ENCODE measurements around the gene MIA2. TPM values are rescaled to one million over a fixed set of nuclear protein-coding genes. Genes with fewer than 3 reads are reported as not detected.

The MIA2 gene
- total and polyA plus RNA-seq, 9 of the 15 experiments (the other 6 are each of a cell fraction or from before 2014, with no cell fraction given): 6.0 to 21.8 (median 12.8) TPM

DNA sequence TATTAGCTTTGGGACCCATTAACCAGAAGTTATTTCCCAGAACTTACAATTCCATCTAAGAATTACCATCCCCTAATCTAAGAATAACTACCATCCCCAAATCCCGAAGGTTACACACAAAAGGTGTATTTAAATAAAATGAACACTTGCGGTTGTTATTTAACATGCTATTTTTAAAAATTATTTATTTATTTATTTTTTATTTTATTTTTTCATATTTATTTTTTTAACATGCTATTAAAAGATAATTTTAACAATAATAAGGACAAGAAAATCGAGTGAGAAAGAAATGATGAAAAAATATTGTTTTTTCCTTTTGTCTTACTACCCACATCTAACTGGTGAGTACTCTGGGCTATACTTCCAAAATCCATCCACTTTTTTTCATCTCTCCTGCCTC lies 192.2 kb downstream of the MIA2 start:
- H3K4me2 ChIP-seq (ENCODE audit: insufficient read depth, low read length): no peak overlapping the region
- peaks cover 4% of the 10 kb centered on the region; the same call in 1 of the 3 replicates for H3K79me2 ChIP-seq (ENCODE audit: control insufficient read depth, insufficient read depth, low read length)
- H3K27me3 ChIP-seq (ENCODE audit: control insufficient read depth in 2 of 2, insufficient read depth in 2 of 2, low read length in 2 of 2): no peaks in the 10 kb centered on the region
- no peaks in the 10 kb centered on the region for H4K20me1 ChIP-seq (replicated peaks; ENCODE audit: control insufficient read depth, insufficient read depth, low read length)
- H3K9ac ChIP-seq (ENCODE audit: insufficient read depth in 1 of 2, low read depth in 2 of 2, low read length in 2 of 2): no peak overlapping the region
- DNase-seq (ENCODE audit: extremely low read depth in 1 of 4, low spot score in 3 of 4): no peak
- FAIRE-seq: no peak
- H3K36me3 ChIP-seq (ENCODE audit: control insufficient read depth, insufficient read depth, low read length): no peaks in the 10 kb centered on the region; the same call in 2 of the 3 replicates
- WGBS (ENCODE audit: insufficient coverage, low coverage, missing lambda C conversion rate): 51% methylated on average over 3 of the region's 3 CpGs
- ChIA-PET CTCF (ENCODE audit: low intra/inter-chr PET ratio) (no interaction called here), POLR2A (interaction anchor here (0.8 to 1.0 kb wide), 2 partner anchors 24 to 207 kb away, joined by 3 read pairs; no protein-coding TSS in a partner anchor)
- no TSS peak for BruUV-seq (replicated peaks)
- no peaks in the 10 kb centered on the region for H3K9me3 ChIP-seq (replicated peaks; ENCODE audit: control insufficient read depth, insufficient read depth, low read depth, low read length)
- in situ Hi-C loops (cut with MboI): loop anchor here (10.0 kb wide), 1 partner anchor 321 kb away; the partner anchor contains the start of gene SEC23A
- no peak overlapping the region for H3K4me3 ChIP-seq
- TF ChIP-seq, protein P1, sequence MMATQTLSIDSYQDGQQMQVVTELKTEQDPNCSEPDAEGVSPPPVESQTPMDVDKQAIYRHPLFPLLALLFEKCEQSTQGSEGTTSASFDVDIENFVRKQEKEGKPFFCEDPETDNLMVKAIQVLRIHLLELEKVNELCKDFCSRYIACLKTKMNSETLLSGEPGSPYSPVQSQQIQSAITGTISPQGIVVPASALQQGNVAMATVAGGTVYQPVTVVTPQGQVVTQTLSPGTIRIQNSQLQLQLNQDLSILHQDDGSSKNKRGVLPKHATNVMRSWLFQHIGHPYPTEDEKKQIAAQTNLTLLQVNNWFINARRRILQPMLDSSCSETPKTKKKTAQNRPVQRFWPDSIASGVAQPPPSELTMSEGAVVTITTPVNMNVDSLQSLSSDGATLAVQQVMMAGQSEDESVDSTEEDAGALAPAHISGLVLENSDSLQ (IDR thresholded peaks at IDR 0.05): no peak
- TF ChIP-seq ZNF175 (CRISPR knock-in tag; IDR thresholded peaks at IDR 0.05; ENCODE audit: low read depth) (no peak), ETV1 (tag; conservative IDR thresholded peaks at IDR 0.05; ENCODE audit: low read depth) (no peak), ILF3 (IDR thresholded peaks at IDR 0.05; ENCODE audit: borderline replicate concordance) (no peak), ZKSCAN8 (CRISPR knock-in tag; IDR thresholded peaks at IDR 0.05) (no peak), ZNF184 (CRISPR knock-in tag; IDR thresholded peaks at IDR 0.05) (no peak), TBP (optimal IDR thresholded peaks at IDR 0.05; ENCODE audit: low read depth, low read length) (no peak), ETS2 (tag; IDR thresholded peaks at IDR 0.05; ENCODE audit: borderline replicate concordance, poor library complexity, severe bottlenecking) (no peak), ZNF197 (CRISPR knock-in tag; IDR thresholded peaks at IDR 0.05; ENCODE audit: low read depth) (no peak), SPI1 (IDR thresholded peaks at IDR 0.05; ENCODE audit: borderline replicate concordance, low read depth, low read length) (no peak), NR2C1 (IDR thresholded peaks at IDR 0.05) (no peak), NR2C1 (tag; IDR thresholded peaks at IDR 0.05) (no peak), LEF1 (IDR thresholded peaks at IDR 0.05) (no peak), ZNF57 (CRISPR knock-in tag; IDR thresholded peaks at IDR 0.05) (no peak)
- TF ChIP-seq, protein P2, sequence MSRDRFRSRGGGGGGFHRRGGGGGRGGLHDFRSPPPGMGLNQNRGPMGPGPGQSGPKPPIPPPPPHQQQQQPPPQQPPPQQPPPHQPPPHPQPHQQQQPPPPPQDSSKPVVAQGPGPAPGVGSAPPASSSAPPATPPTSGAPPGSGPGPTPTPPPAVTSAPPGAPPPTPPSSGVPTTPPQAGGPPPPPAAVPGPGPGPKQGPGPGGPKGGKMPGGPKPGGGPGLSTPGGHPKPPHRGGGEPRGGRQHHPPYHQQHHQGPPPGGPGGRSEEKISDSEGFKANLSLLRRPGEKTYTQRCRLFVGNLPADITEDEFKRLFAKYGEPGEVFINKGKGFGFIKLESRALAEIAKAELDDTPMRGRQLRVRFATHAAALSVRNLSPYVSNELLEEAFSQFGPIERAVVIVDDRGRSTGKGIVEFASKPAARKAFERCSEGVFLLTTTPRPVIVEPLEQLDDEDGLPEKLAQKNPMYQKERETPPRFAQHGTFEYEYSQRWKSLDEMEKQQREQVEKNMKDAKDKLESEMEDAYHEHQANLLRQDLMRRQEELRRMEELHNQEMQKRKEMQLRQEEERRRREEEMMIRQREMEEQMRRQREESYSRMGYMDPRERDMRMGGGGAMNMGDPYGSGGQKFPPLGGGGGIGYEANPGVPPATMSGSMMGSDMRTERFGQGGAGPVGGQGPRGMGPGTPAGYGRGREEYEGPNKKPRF (IDR thresholded peaks at IDR 0.05; ENCODE audit: low read depth, low read length): no peak
- TF ChIP-seq, protein P3, sequence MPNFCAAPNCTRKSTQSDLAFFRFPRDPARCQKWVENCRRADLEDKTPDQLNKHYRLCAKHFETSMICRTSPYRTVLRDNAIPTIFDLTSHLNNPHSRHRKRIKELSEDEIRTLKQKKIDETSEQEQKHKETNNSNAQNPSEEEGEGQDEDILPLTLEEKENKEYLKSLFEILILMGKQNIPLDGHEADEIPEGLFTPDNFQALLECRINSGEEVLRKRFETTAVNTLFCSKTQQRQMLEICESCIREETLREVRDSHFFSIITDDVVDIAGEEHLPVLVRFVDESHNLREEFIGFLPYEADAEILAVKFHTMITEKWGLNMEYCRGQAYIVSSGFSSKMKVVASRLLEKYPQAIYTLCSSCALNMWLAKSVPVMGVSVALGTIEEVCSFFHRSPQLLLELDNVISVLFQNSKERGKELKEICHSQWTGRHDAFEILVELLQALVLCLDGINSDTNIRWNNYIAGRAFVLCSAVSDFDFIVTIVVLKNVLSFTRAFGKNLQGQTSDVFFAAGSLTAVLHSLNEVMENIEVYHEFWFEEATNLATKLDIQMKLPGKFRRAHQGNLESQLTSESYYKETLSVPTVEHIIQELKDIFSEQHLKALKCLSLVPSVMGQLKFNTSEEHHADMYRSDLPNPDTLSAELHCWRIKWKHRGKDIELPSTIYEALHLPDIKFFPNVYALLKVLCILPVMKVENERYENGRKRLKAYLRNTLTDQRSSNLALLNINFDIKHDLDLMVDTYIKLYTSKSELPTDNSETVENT (CRISPR knock-in tag; IDR thresholded peaks at IDR 0.05): no peak
- TF ChIP-seq, protein P4, sequence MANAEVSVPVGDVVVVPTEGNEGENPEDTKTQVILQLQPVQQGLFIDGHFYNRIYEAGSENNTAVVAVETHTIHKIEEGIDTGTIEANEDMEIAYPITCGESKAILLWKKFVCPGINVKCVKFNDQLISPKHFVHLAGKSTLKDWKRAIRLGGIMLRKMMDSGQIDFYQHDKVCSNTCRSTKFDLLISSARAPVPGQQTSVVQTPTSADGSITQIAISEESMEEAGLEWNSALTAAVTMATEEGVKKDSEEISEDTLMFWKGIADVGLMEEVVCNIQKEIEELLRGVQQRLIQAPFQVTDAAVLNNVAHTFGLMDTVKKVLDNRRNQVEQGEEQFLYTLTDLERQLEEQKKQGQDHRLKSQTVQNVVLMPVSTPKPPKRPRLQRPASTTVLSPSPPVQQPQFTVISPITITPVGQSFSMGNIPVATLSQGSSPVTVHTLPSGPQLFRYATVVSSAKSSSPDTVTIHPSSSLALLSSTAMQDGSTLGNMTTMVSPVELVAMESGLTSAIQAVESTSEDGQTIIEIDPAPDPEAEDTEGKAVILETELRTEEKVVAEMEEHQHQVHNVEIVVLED (CRISPR knock-in tag; IDR thresholded peaks at IDR 0.05): no peak
- H3K27ac ChIP-seq (ENCODE audit: extremely low read depth, low read depth, low read length): no peak overlapping the region
- ATAC-seq: no peak
- H2AFZ ChIP-seq (ENCODE audit: low read depth, low read length): no peak overlapping the region
- intact Hi-C loops (cut with micrococcal nuclease): loop anchor here (2.0 kb wide), 2 partner anchors 195 to 319 kb away; no protein-coding TSS in a partner anchor
- peaks cover 0 to 2% of the 10 kb centered on the region in 2 experiments; a peak in 2 of 5 replicates for H3K4me1 ChIP-seq (replicated peaks in 1 of 2; ENCODE audit: control insufficient read depth in 2 of 2, insufficient read depth in 2 of 2, low read length in 2 of 2)
- no peaks in the 10 kb centered on the region for H3K9me1 ChIP-seq (ENCODE audit: control insufficient read depth, insufficient read depth, low read length)
